ENCODE measurements around the gene PHAF1.
A peak's percentile ranks its signal among the peaks of the same experiment; 100 is the strongest.
"Not testable (repeated sequence)": the region's sequence is repeated elsewhere in the genome, so short reads cannot be mapped to it uniquely, and the experiment has no call there.

The PHAF1 gene

GRCh38 chr16:67120025-67120424 is 10.3 kb downstream of the PHAF1 start:
- Histone ChIP-seq H4K20me1 (peaks cover 7 to 99% (median 47%) of the 10 kb centered on the region in 11 experiments; a peak in 18 of 22 replicates), H3K4me2 (no peak overlapping the region), H3K36me3 (peaks cover 63 to 85% (median 76%) of the 10 kb centered on the region in 11 experiments)

DNA sequence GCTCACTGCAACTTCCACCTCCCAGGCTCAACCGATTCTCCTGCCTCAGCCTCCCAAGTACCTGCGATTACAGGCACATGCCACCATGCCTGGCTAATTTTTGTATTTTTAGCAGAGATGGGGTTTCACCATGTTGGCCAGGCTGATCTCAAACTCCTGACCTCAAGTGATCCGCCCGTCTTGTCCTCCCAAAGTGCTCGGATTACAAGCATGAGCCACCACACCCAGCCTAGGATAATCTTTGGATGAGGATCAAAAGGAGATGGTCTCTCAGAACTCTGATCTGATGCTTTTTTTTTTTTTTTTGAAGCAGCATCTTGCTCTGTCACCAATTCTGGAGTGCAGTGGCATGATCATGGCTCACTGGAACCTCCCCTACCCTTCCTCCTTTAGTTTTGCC is 13.1 kb downstream of the PHAF1 start:
- Histone ChIP-seq H3K36me3 (peaks cover 81 to 93% (median 88%) of the 10 kb centered on the region in 11 experiments), H4K20me1 (peaks cover 7 to 97% (median 31%) of the 10 kb centered on the region in 11 experiments; a peak in 19 of 22 replicates)
- not testable (repeated sequence) for H3K27me3 ChIP-seq; H3K9ac ChIP-seq; H3K9me3 ChIP-seq (replicated peaks in 1 of 11); H3K4me1 ChIP-seq; H3K4me3 ChIP-seq; H3K27ac ChIP-seq; H3K4me2 ChIP-seq

More at GRCh38 chr16:67120025-67120424, 10.3 kb downstream of the PHAF1 start:
- TF ChIP-seq Cebpa-rat (IDR thresholded peaks at IDR 0.05): no peak
- Histone ChIP-seq H3K4me1 (peaks cover 0 to 29% (median 24%) of the 10 kb centered on the region in 10 experiments; a peak in 18 of 20 replicates), H3K27ac (no peak overlapping the region), H3K27me3 (no peaks in the 10 kb centered on the region), H3K4me3 (no peak overlapping the region), H3K9me3 (replicated peaks in 1 of 11) (no peaks in the 10 kb centered on the region), H3K9ac (no peak overlapping the region)

DNA sequence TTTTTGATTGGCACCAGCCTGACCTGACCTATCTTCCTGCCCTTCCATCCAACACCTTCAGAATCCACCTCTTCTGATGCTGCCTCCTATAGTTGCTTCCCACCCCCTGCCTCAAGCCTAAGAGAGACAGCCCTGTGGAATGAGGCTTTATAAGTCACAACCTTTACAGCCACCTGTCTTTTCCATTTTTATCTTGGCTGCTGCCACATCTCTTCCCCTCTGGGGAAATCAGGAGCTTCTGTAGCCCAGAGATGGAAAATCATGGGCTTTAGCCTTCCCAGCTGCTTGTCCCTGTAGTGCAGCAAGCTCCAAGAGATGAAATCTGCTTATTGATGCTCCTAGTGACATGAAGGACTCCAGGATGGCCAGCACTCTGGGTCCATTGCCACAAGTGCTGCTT is 18.7 kb downstream of the PHAF1 start:
- H3K27me3 ChIP-seq: no peaks in the 10 kb centered on the region
- H3K9ac ChIP-seq: no peak overlapping the region
- H3K27ac ChIP-seq: no peak overlapping the region
- H3K4me2 ChIP-seq: no peak overlapping the region
- no peak for TF ChIP-seq Cebpa-rat (IDR thresholded peaks at IDR 0.05)
- no peaks in the 10 kb centered on the region for H3K4me1 ChIP-seq
- no peak overlapping the region for H3K4me3 ChIP-seq
- peaks cover 79 to 100% (median 92%) of the 10 kb centered on the region in 11 experiments for H3K36me3 ChIP-seq
- H3K9me3 ChIP-seq (replicated peaks in 1 of 11): no peaks in the 10 kb centered on the region
- H4K20me1 ChIP-seq: peaks cover 0 to 89% (median 11%) of the 10 kb centered on the region in 11 experiments; a peak in 10 of 22 replicates

DNA sequence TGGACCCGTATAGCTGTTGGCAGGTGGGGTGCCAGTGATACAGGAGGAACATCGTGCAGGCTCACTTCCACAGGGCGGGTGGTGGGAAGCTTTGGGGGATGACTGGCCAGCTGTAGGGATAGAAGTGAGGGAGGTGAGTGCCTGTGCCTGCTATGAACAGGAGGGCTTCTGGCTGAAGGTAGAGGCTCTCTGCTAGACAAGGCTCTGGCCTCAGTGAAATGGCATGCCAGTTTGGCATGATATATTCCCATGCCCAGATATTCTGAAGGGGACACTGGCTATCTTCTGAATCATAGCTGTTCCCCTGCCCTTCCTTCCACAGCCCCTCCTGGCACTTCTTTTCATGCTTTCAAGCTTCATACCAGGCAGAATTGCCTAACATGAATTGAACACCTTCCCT is 19.1 kb downstream of the PHAF1 start:
- H3K27me3 ChIP-seq: no peaks in the 10 kb centered on the region
- H3K9ac ChIP-seq: no peak overlapping the region
- no peaks in the 10 kb centered on the region for H3K4me1 ChIP-seq
- TF ChIP-seq Cebpa-rat (IDR thresholded peaks at IDR 0.05): no peak
- H4K20me1 ChIP-seq: peaks cover 0 to 85% (median 11%) of the 10 kb centered on the region in 11 experiments; a peak in 10 of 22 replicates
- H3K4me2 ChIP-seq: no peak overlapping the region
- no peaks in the 10 kb centered on the region for H3K9me3 ChIP-seq (replicated peaks in 1 of 11)
- H3K4me3 ChIP-seq: no peak overlapping the region
- no peak overlapping the region for H3K27ac ChIP-seq
- H3K36me3 ChIP-seq: peaks cover 78 to 100% (median 92%) of the 10 kb centered on the region in 11 experiments

- Histone ChIP-seq H3K9me3 (replicated peaks in 1 of 11) (no peaks in the 10 kb centered on the region), H3K9ac (no peak overlapping the region), H3K27ac (no peak overlapping the region), H3K27me3 (no peaks in the 10 kb centered on the region), H3K36me3 (peaks cover 78 to 100% (median 92%) of the 10 kb centered on the region in 11 experiments), H3K4me2 (no peak overlapping the region), H3K4me3 (no peak overlapping the region), H4K20me1 (peaks cover 0 to 79% (median 11%) of the 10 kb centered on the region in 11 experiments; a peak in 10 of 22 replicates), H3K4me1 (no peaks in the 10 kb centered on the region)
- TF ChIP-seq Cebpa-rat (IDR thresholded peaks at IDR 0.05): no peak
Measured at GRCh38 chr16:67129422-67129821, 19.7 kb downstream of the PHAF1 start.

DNA sequence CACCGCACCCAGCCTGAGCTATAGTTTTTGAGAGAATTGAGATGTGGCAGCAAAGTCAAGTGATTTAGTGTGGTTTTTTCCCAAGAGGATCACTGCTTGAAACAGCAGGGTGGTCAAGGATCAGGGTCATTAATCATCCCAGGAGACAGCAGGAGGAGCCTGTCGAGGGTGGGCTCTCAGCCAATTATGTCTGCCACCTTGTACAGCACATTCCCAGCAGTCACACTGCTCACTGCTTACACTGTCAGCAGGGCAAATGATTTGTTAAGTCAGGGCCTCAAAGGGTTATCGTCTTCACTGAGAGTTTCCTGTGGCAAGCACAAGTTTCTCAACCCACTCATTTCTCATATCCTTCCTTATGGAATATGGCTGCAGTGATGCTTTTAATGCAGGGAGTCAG is 27.9 kb downstream of the PHAF1 start:
- Histone ChIP-seq H3K27ac (no peak overlapping the region), H3K4me2 (no peak overlapping the region), H3K36me3 (peaks cover 97 to 100% (median 100%) of the 10 kb centered on the region in 11 experiments), H3K9me3 (replicated peaks in 1 of 11) (no peaks in the 10 kb centered on the region), H3K4me1 (no peaks in the 10 kb centered on the region), H4K20me1 (peaks cover 0 to 48% (median 0%) of the 10 kb centered on the region in 11 experiments; a peak in 11 of 22 replicates), H3K9ac (no peak overlapping the region), H3K4me3 (no peak overlapping the region), H3K27me3 (no peaks in the 10 kb centered on the region)
- TF ChIP-seq Cebpa-rat (IDR thresholded peaks at IDR 0.05): no peak

- H3K9me3 ChIP-seq (replicated peaks in 1 of 11): no peaks in the 10 kb centered on the region
- H3K36me3 ChIP-seq: peaks cover 99 to 100% (median 100%) of the 10 kb centered on the region in 11 experiments
- H3K4me1 ChIP-seq: no peaks in the 10 kb centered on the region
- peaks cover 0 to 72% (median 13%) of the 10 kb centered on the region in 11 experiments; a peak in 15 of 22 replicates for H4K20me1 ChIP-seq
- H3K4me2 ChIP-seq: no peak overlapping the region
- no peaks in the 10 kb centered on the region for H3K27me3 ChIP-seq
- H3K27ac ChIP-seq: no peak overlapping the region
- no peak overlapping the region for H3K4me3 ChIP-seq
- no peak for TF ChIP-seq Cebpa-rat (IDR thresholded peaks at IDR 0.05)
- no peak overlapping the region for H3K9ac ChIP-seq
Measured at GRCh38 chr16:67141391-67141790, 31.6 kb downstream of the PHAF1 start.

- no peak overlapping the region for H3K9ac ChIP-seq
- H3K4me3 ChIP-seq: no peak overlapping the region
- no peaks in the 10 kb centered on the region for H3K27me3 ChIP-seq
- no peak for TF ChIP-seq Cebpa-rat (IDR thresholded peaks at IDR 0.05)
- H3K27ac ChIP-seq: no peak overlapping the region
- H3K4me1 ChIP-seq: no peaks in the 10 kb centered on the region
- H4K20me1 ChIP-seq: peaks cover 0 to 80% (median 16%) of the 10 kb centered on the region in 11 experiments; a peak in 18 of 22 replicates
- peaks cover 99 to 100% (median 100%) of the 10 kb centered on the region in 11 experiments for H3K36me3 ChIP-seq
- no peaks in the 10 kb centered on the region for H3K9me3 ChIP-seq (replicated peaks in 1 of 11)
- H3K4me2 ChIP-seq: no peak overlapping the region
Measured at GRCh38 chr16:67142342-67142741, 32.6 kb downstream of the PHAF1 start.

DNA sequence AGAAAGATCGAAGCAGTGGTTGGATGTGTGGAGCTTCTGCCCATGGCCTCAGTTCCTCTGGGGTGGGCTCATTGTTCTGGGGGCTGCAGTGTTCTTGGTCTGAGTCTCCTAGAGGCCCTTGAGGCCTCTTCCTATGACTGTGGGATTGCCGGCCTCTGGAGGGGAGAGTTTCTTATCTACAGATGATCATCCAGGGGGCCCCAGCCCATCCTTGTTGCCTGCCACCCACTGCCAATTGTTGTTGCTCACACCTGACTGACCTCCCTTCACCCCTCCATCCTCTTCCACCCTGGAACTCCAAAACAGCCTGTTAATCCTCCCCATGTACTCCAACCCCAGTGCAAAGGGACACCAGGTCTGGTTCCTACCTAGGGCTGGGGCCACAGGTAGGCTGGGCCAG is 35.2 kb downstream of the PHAF1 start:
- Histone ChIP-seq H3K27ac (no peak overlapping the region), H3K4me2 (no peak overlapping the region), H3K9ac (no peak overlapping the region), H3K4me3 (no peak overlapping the region), H3K27me3 (peaks cover 7 to 14% (median 11%) of the 10 kb centered on the region in 11 experiments), H3K4me1 (peaks cover 0 to 4% (median under 1%) of the 10 kb centered on the region in 10 experiments; a peak in 11 of 20 replicates), H4K20me1 (peaks cover 12 to 83% (median 38%) of the 10 kb centered on the region in 11 experiments; a peak in 20 of 22 replicates), H3K36me3 (peaks cover 97 to 100% (median 100%) of the 10 kb centered on the region in 11 experiments), H3K9me3 (replicated peaks in 1 of 11) (peaks cover 0 to 9% (median 0%) of the 10 kb centered on the region in 11 experiments; a peak in 4 of 22 replicates)
- no peak for TF ChIP-seq Cebpa-rat (IDR thresholded peaks at IDR 0.05)

- Histone ChIP-seq H3K4me1 (peaks cover 7 to 12% (median 9%) of the 10 kb centered on the region in 10 experiments; a peak in 19 of 20 replicates), H3K27me3 (peaks cover 15 to 22% (median 19%) of the 10 kb centered on the region in 11 experiments), H3K4me3 (no peak overlapping the region), H3K36me3 (peaks cover 89 to 95% (median 93%) of the 10 kb centered on the region in 11 experiments), H3K9me3 (replicated peaks in 1 of 11) (peaks cover 0 to 12% (median 0%) of the 10 kb centered on the region in 11 experiments; a peak in 4 of 22 replicates), H3K9ac (peak overlapping the region in 1 of 11 experiments; percentile 1; a peak in 1 of 22 replicates), H3K27ac (no peak overlapping the region), H4K20me1 (peaks cover 20 to 91% (median 46%) of the 10 kb centered on the region in 11 experiments), H3K4me2 (no peak overlapping the region)
- no peak for TF ChIP-seq Cebpa-rat (IDR thresholded peaks at IDR 0.05)
Measured at GRCh38 chr16:67145746-67146145, 36.0 kb downstream of the PHAF1 start.

Measured in BLaER1 treated with 17β-estradiol and CSF1 and Interleukin-3, amounts not matched to agents 10 nM and 100 nM (cell line).